ENCODE results near the gene AHSA1.

The AHSA1 gene

DNA sequence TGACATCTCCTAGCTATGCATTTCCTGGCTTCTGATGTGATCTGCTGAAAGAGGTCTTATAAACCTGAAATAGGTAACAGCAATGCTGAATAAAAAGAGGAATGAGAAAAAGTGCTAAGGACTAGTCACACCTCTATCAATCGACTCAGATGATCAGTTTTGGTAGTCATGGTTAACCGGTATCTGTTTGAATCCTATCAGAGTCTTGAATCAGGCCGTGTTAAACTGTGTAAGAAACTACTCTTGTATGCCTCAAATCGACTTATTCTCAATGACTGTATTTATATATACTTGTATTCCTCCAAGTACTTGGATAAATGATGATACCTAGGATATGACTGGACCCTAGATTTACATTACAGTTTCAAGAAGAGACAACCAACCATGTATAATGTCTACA is 51.5 kb downstream of the AHSA1 start:
- no peak for DNase-seq (ENCODE audit: low spot score)

DNA sequence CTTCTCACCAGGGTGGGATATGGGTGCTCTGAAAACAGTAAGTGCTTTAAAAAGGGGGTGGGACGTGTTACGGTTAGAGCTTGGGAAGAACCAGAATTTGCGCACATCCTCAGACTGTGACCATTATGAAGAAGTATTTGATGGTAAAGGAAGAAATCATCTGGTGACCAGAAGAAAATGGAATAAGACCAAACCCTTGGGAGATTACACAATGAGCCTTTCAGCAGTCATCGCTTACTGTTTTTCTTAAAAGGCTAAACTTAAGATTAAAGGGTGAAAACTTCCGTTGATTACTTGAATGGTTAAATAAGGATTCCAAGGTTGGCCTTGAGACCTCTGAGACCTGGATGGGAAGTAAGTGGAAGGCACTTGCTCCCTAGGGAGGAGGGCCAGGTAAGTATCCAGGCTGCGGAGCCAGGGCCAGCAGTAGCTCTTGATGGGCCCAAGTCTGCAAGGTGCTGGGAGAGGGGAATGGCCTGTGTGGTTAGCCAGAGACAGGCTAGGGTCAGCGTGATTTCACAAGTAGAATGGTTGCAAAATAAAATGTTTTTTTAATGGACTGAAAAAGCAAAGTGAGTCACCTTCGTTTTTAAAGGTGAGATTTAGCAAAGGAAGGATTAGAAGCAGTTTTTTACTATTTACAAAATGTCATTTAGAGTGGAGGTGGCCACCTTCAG is 53.7 kb downstream of the AHSA1 start:
- no peak for DNase-seq (ENCODE audit: low spot score)

DNA sequence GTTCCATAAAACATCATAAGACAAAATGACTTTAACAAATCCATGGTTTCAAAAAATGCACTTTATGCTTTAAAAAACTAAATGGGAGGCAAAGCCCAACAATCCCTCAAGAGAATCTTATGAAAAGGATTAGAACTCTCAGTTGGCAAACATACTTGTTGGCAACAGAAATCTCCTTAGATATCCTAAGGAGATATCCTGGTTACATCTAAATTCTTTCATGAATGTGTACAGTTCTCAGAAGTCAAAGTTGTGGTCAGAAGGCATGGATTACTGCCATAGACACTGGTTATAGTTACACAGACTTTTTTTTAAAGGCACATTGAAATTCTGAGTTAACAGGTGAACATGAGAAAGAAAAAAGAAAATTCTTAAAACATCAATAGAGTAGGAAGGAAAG is 58.2 kb downstream of the AHSA1 start:
- no peak for DNase-seq (ENCODE audit: low spot score)
